ENCODE data around the gene RNF103. TPM values are rescaled to one million over a fixed set of nuclear protein-coding genes. Genes with fewer than 3 reads are reported as not detected.

The RNF103 gene
- total and polyA plus RNA-seq, 2 of the 13 experiments (the other 11 are each of a cell fraction or from before 2014, with no cell fraction given), result 19.8 to 21.1 TPM

DNA sequence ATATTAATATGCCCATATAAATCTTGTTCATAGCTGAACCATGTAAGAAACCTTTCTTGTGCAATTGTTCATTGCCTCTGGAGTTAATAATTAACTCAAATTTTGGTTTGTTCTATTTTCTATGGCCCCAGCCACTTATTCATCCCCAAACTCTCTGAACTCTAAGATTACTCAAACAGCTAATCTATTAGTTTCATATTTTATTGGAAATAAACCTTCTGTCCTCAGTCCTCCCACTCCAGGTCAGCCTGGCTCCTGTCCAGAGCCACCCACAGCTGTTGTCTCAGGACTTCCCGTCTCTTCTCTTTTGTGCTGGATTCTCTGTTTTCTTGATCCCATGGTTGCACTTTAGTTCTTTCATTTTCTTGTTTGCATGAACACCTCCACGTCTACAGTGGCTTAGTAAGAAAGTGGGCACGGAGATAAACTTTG, 4.4 kb upstream of the RNF103 start (continued):
- TF ChIP-seq GABPA (IDR thresholded peaks at IDR 0.05; ENCODE audit: low read depth, low read length) (no peak), GABPA (CRISPR knock-in tag; IDR thresholded peaks at IDR 0.05; ENCODE audit: low read depth) (no peak), KLF15 (CRISPR knock-in tag; IDR thresholded peaks at IDR 0.05; ENCODE audit: borderline replicate concordance) (no peak), ZSCAN21 (CRISPR knock-in tag; IDR thresholded peaks at IDR 0.05; ENCODE audit: borderline replicate concordance) (no peak), RBM22 (optimal IDR thresholded peaks at IDR 0.05; ENCODE audit: low read length) (no peak), ZNF670 (CRISPR knock-in tag; IDR thresholded peaks at IDR 0.05; ENCODE audit: borderline replicate concordance) (no peak), ZNF460 (CRISPR knock-in tag; IDR thresholded peaks at IDR 0.05; ENCODE audit: borderline replicate concordance) (no peak), SCMH1 (CRISPR knock-in tag; IDR thresholded peaks at IDR 0.05; ENCODE audit: borderline replicate concordance) (no peak), SALL1 (CRISPR knock-in tag; IDR thresholded peaks at IDR 0.05) (peak; percentile 67), SMARCC2 (IDR thresholded peaks at IDR 0.05) (no peak), ERF (CRISPR knock-in tag; IDR thresholded peaks at IDR 0.05) (0 out of 2 replicates have a peak, but pooled peaks have one; percentile 21), ZFP82 (CRISPR knock-in tag; IDR thresholded peaks at IDR 0.05; ENCODE audit: borderline replicate concordance) (no peak), RXRB (CRISPR knock-in tag; IDR thresholded peaks at IDR 0.05; ENCODE audit: borderline replicate concordance) (peak; percentile 39; the same call in 1 of the 2 replicates)
- TF ChIP-seq, protein P1, sequence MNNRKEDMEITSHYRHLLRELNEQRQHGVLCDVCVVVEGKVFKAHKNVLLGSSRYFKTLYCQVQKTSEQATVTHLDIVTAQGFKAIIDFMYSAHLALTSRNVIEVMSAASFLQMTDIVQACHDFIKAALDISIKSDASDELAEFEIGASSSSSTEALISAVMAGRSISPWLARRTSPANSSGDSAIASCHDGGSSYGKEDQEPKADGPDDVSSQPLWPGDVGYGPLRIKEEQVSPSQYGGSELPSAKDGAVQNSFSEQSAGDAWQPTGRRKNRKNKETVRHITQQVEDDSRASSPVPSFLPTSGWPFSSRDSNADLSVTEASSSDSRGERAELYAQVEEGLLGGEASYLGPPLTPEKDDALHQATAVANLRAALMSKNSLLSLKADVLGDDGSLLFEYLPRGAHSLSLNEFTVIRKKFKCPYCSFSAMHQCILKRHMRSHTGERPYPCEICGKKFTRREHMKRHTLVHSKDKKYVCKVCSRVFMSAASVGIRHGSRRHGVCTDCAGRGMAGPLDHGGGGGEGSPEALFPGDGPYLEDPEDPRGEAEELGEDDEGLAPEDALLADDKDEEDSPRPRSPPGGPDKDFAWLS (CRISPR knock-in tag; IDR thresholded peaks at IDR 0.05; ENCODE audit: borderline replicate concordance), result no peak
- TF ChIP-seq, protein P2, sequence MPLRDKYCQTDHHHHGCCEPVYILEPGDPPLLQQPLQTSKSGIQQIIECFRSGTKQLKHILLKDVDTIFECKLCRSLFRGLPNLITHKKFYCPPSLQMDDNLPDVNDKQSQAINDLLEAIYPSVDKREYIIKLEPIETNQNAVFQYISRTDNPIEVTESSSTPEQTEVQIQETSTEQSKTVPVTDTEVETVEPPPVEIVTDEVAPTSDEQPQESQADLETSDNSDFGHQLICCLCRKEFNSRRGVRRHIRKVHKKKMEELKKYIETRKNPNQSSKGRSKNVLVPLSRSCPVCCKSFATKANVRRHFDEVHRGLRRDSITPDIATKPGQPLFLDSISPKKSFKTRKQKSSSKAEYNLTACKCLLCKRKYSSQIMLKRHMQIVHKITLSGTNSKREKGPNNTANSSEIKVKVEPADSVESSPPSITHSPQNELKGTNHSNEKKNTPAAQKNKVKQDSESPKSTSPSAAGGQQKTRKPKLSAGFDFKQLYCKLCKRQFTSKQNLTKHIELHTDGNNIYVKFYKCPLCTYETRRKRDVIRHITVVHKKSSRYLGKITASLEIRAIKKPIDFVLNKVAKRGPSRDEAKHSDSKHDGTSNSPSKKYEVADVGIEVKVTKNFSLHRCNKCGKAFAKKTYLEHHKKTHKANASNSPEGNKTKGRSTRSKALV (CRISPR knock-in tag; IDR thresholded peaks at IDR 0.05), result no peak
- TF ChIP-seq, protein P3, sequence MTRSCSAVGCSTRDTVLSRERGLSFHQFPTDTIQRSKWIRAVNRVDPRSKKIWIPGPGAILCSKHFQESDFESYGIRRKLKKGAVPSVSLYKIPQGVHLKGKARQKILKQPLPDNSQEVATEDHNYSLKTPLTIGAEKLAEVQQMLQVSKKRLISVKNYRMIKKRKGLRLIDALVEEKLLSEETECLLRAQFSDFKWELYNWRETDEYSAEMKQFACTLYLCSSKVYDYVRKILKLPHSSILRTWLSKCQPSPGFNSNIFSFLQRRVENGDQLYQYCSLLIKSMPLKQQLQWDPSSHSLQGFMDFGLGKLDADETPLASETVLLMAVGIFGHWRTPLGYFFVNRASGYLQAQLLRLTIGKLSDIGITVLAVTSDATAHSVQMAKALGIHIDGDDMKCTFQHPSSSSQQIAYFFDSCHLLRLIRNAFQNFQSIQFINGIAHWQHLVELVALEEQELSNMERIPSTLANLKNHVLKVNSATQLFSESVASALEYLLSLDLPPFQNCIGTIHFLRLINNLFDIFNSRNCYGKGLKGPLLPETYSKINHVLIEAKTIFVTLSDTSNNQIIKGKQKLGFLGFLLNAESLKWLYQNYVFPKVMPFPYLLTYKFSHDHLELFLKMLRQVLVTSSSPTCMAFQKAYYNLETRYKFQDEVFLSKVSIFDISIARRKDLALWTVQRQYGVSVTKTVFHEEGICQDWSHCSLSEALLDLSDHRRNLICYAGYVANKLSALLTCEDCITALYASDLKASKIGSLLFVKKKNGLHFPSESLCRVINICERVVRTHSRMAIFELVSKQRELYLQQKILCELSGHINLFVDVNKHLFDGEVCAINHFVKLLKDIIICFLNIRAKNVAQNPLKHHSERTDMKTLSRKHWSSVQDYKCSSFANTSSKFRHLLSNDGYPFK (CRISPR knock-in tag; IDR thresholded peaks at IDR 0.05; ENCODE audit: borderline replicate concordance), result no peak
- TF ChIP-seq, protein P4, sequence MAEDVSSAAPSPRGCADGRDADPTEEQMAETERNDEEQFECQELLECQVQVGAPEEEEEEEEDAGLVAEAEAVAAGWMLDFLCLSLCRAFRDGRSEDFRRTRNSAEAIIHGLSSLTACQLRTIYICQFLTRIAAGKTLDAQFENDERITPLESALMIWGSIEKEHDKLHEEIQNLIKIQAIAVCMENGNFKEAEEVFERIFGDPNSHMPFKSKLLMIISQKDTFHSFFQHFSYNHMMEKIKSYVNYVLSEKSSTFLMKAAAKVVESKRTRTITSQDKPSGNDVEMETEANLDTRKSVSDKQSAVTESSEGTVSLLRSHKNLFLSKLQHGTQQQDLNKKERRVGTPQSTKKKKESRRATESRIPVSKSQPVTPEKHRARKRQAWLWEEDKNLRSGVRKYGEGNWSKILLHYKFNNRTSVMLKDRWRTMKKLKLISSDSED (CRISPR knock-in tag; IDR thresholded peaks at IDR 0.05), result no peak

Measured in HepG2 (cell line).